MCF 10A (cell line): Measurements from ENCODE around the gene REEP6. TPM values are rescaled to one million over a fixed set of nuclear protein-coding genes. Genes with fewer than 3 reads are reported as not detected.

ENCODE experiments used
- BruUV-seq: library from RNA; stranded (reverse); fragments of 400-500 nt; replicated peaks from 2 replicates; lab custom pipeline; 2021; lab: Mats Ljungman, UMichigan
- CTCF ChIA-PET: fragments of 300-600 bp; sonication (Branson Sonifier 250); formaldehyde crosslinking; extraction: SDS; loops from one replicate; lab custom pipeline; 2021; ENCODE audit warnings: antibody characterized with exemption, inconsistent platforms; lab: Yijun Ruan, JAX
- POLR2A ChIA-PET: fragments of 300-600, 350-650 bp; sonication (Branson Sonifier 250); formaldehyde crosslinking; extraction: SDS; loops from one replicate; lab custom pipeline; 2020; ENCODE audit warnings: antibody characterized with exemption, inconsistent platforms; lab: Yijun Ruan, JAX
- DNase-seq: peaks from one replicate; pipeline ENCODE4 v3.0.0-alpha.2; 2018; ENCODE audit not compliant: unreplicated experiment
- H3K27ac Mint-ChIP-seq: one replicate; pipeline ENCODE4 v1.8.0; 2022; ENCODE audit warnings: mild to moderate bottlenecking, low read depth, mixed read lengths; ENCODE audit not compliant: unreplicated experiment
- H3K27me3 Mint-ChIP-seq: one replicate; pipeline ENCODE4 v1.8.0; 2022; ENCODE audit warnings: mixed read lengths; ENCODE audit not compliant: insufficient read depth, unreplicated experiment
- H3K36me3 Mint-ChIP-seq: one replicate; pipeline ENCODE4 v1.8.0; 2022; ENCODE audit warnings: mild to moderate bottlenecking, moderate library complexity, mixed read lengths; ENCODE audit not compliant: insufficient read depth, unreplicated experiment
- H3K4me1 Mint-ChIP-seq: one replicate; pipeline ENCODE4 v1.8.0; 2022; ENCODE audit warnings: mixed read lengths; ENCODE audit not compliant: insufficient read depth, unreplicated experiment
- H3K4me3 Mint-ChIP-seq: one replicate; pipeline ENCODE4 v1.8.0; 2022; ENCODE audit warnings: mild to moderate bottlenecking, moderate library complexity, mixed read lengths; ENCODE audit not compliant: unreplicated experiment
- H3K9me3 Mint-ChIP-seq: one replicate; pipeline ENCODE4 v1.8.0; 2022; ENCODE audit warnings: mixed read lengths; ENCODE audit not compliant: unreplicated experiment
- CTCF ChIP-seq: fragments of 200-600 bp; IDR thresholded peaks from one replicate; pipeline ENCODE4 v1.8.0; 2022; ENCODE audit warnings: antibody characterized with exemption, mild to moderate bottlenecking; ENCODE audit not compliant: unreplicated experiment
- intact Hi-C: fragments of 100-400 bp; cut with micrococcal nuclease; formaldehyde crosslinking; loops from 2 replicates; pipeline ENCODE4 v1.14.1; 2022
- total RNA-seq: library from RNA; stranded (reverse); gene quantifications from 2 replicates; pipeline ENCODE4 v1.2.3, GENCODE V29; 2022

The REEP6 gene
- total RNA-seq, 1 experiment from 2014 or later = 3.8 TPM

- Mint-ChIP-seq H3K27ac (no peak within 1 kb of the TSS), H3K9me3 (no peaks in the 10 kb centered on the region), H3K4me3 (no peak within 1 kb of the TSS), H3K4me1 (no peaks in the 10 kb centered on the region), H3K36me3 (peaks cover 10% of the 10 kb centered on the region), H3K27me3 (peaks cover 43% of the 10 kb centered on the region)
- ChIA-PET POLR2A (interaction anchor here (1.2 kb wide), 1 partner anchor 8 kb away, joined by 4 read pairs; no protein-coding TSS in a partner anchor), CTCF (no interaction called here)
- DNase-seq = no peak
- intact Hi-C loops = no loop called here
- no peak for TF ChIP-seq CTCF
- BruUV-seq = no TSS peak
Observed at GRCh38 chr19:1449467-1450442, 41.2 kb upstream of the REEP6 start, which contains the start of gene APC2. Gene APC2, plus strand, starts transcription at chr19:1450121. Its CDS starts 2,881 bp downstream, at chr19:1453002.

GRCh38 chr19:1450735-1451731 is 39.9 kb upstream of the REEP6 start:
- Mint-ChIP-seq H3K27ac (no peak overlapping the region), H3K27me3 (peaks cover 43% of the 10 kb centered on the region), H3K4me1 (no peaks in the 10 kb centered on the region), H3K9me3 (no peaks in the 10 kb centered on the region), H3K36me3 (peaks cover 11% of the 10 kb centered on the region), H3K4me3 (no peak overlapping the region)
- no peak for TF ChIP-seq CTCF
- POLR2A ChIA-PET = interaction anchor here (0.6 kb wide), 1 partner anchor 178 kb away, joined by 3 read pairs; no protein-coding TSS in a partner anchor
- DNase-seq = no peak
- CTCF ChIA-PET = no interaction called here
- intact Hi-C loops = no loop called here
- no TSS peak for BruUV-seq

GRCh38 chr19:1451916-1452801 is 38.8 kb upstream of the REEP6 start:
- CTCF ChIA-PET = interaction anchor here (0.6 to 1.1 kb wide), 2 partner anchors 10 to 20 kb away, joined by 3 read pairs; no protein-coding TSS in a partner anchor
- POLR2A ChIA-PET = interaction anchor here (0.6 kb wide), 1 partner anchor 27 kb away, joined by 3 read pairs; the partner anchor contains the start of gene C19orf25
- H3K4me3 Mint-ChIP-seq = no peak overlapping the region
- H3K4me1 Mint-ChIP-seq = no peaks in the 10 kb centered on the region
- peaks cover 38% of the 10 kb centered on the region for H3K27me3 Mint-ChIP-seq
- DNase-seq = no peak
- no TSS peak for BruUV-seq
- H3K36me3 Mint-ChIP-seq = peaks cover 11% of the 10 kb centered on the region
- no peak for TF ChIP-seq CTCF
- no peak overlapping the region for H3K27ac Mint-ChIP-seq
- no peaks in the 10 kb centered on the region for H3K9me3 Mint-ChIP-seq
- intact Hi-C loops = no loop called here
